Activated T-helper 1 cell treated with anti-CD3 and anti-CD28 coated beads, Interleukin-12 subunit alpha, Interleukin-12 subunit beta, Interleukin-2, Interleukin-4 antibody, amounts not matched to agents 30 ng/mL and 10 ng/mL and 1 ng/mL, durations not matched to agents 14 hours and 24 hours and 36 hours (primary cell): ENCODE results near the gene NLGN2. TPM values are rescaled to one million over a fixed set of nuclear protein-coding genes. Genes with fewer than 3 reads are reported as not detected.
A peak's percentile ranks its signal among the peaks of the same experiment; 100 is the strongest.

Experiments
- DNase-seq: peaks from one replicate; pipeline ENCODE4 v3.0.0; 2021; ENCODE audit warnings: low spot score
- H3K27ac Mint-ChIP-seq: one replicate; pipeline ENCODE4 v1.8.0; 2021; ENCODE audit warnings: mild to moderate bottlenecking, mixed read lengths
- H3K27me3 Mint-ChIP-seq: one replicate; pipeline ENCODE4 v1.8.0; 2022; ENCODE audit warnings: mild to moderate bottlenecking, moderate library complexity, mixed read lengths; ENCODE audit not compliant: insufficient read depth
- H3K36me3 Mint-ChIP-seq: one replicate; pipeline ENCODE4 v1.8.0; 2021; ENCODE audit warnings: low read depth, mixed read lengths
- H3K4me1 Mint-ChIP-seq: one replicate; pipeline ENCODE4 v1.8.0; 2021; ENCODE audit warnings: low read depth, mixed read lengths
- H3K4me3 Mint-ChIP-seq: one replicate; pipeline ENCODE4 v1.8.0; 2021; ENCODE audit warnings: mild to moderate bottlenecking, moderate library complexity, mixed read lengths
- H3K9me3 Mint-ChIP-seq: one replicate; pipeline ENCODE4 v1.8.0; 2021; ENCODE audit warnings: mixed read lengths
- intact Hi-C: fragments of 100-400 bp; cut with micrococcal nuclease; formaldehyde crosslinking; loops from one replicate; pipeline ENCODE4 v1.15.1; 2024
- total RNA-seq: library from RNA; stranded (reverse); gene quantifications from 2 replicates; pipeline ENCODE4 v1.2.3, GENCODE V29; 2022

Gene NLGN2
- total RNA-seq, 1 donor from 2014 or later: 2.7 TPM

GRCh38 chr17:7425756-7426155 is 18.1 kb downstream of the NLGN2 start:
- Mint-ChIP-seq H3K4me1 (no peaks in the 10 kb centered on the region), H3K27ac (no peak overlapping the region), H3K36me3 (no peaks in the 10 kb centered on the region), H3K27me3 (no peaks in the 10 kb centered on the region), H3K4me3 (no peak overlapping the region), H3K9me3 (no peaks in the 10 kb centered on the region)
- no peak for DNase-seq
- intact Hi-C loops: no loop called here

DNA sequence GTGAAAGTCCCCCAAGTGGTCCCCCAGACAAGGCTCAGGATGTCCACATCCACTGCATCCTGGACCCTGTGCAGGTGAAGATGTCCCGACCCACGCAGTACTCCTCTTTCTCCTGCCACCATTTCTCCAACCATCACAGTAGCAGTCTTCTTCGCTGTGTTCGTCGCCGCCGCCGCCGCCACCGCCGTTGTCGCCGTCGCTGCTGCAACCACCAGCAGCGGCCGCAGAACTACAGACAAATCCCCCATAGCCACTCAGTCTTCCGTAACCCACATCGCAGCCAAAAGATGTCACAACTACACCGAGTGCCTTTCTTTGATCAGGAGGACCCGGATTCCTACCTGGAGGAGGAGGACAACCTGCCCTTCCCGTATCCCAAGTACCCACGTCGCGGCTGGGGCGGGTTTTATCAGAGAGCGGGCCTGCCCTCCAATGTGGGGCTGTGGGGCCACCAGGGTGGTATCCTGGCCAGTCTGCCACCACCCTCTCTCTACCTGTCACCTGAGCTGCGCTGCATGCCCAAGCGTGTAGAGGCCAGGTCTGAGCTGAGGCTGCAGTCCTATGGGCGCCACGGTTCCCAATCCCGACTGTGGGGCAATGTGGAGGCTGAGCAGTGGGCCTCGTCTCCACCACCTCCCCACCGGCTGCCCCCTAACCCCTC is 18.7 kb downstream of the NLGN2 start:
- Mint-ChIP-seq H3K27ac (no peak overlapping the region), H3K4me3 (no peak overlapping the region), H3K36me3 (no peaks in the 10 kb centered on the region), H3K9me3 (no peaks in the 10 kb centered on the region), H3K27me3 (no peaks in the 10 kb centered on the region), H3K4me1 (no peaks in the 10 kb centered on the region)
- intact Hi-C loops: no loop called here
- DNase-seq: no peak

DNA sequence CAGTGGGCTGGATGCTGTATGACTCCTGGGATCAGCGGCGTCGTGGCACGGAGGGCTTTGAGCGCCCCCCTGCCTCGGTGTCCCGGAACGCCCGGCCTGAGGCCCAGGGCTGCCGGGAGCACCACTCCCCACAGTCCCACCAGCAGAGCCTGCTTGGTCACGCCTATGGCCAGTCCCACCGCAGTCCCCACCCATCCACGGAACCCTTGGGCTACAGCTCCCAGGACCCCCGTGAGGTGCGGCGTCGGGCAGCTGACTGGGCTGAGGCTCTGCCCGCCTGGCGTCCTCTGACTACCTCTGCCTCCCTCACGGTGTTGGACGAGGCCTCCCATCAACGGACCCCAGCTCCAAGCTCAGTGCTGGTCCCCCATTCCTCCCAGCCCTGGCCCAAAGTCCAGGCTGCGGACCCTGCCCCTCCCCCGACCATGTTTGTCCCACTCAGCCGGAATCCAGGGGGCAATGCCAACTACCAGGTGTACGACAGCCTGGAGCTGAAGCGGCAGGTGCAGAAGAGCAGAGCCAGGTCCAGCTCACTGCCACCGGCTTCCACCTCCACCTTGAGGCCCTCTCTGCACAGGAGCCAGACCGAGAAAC is 19.3 kb downstream of the NLGN2 start:
- H3K27me3 Mint-ChIP-seq: no peaks in the 10 kb centered on the region
- H3K9me3 Mint-ChIP-seq: no peaks in the 10 kb centered on the region
- intact Hi-C loops: no loop called here
- no peak overlapping the region for H3K4me3 Mint-ChIP-seq
- H3K27ac Mint-ChIP-seq: no peak overlapping the region
- no peaks in the 10 kb centered on the region for H3K4me1 Mint-ChIP-seq
- no peaks in the 10 kb centered on the region for H3K36me3 Mint-ChIP-seq
- DNase-seq: no peak

- Mint-ChIP-seq H3K27me3 (no peaks in the 10 kb centered on the region), H3K27ac (no peak overlapping the region), H3K4me3 (no peak overlapping the region), H3K36me3 (no peaks in the 10 kb centered on the region), H3K9me3 (no peaks in the 10 kb centered on the region), H3K4me1 (no peaks in the 10 kb centered on the region)
- intact Hi-C loops: no loop called here
- no peak for DNase-seq
These were observed 19.9 kb downstream of the NLGN2 start for GRCh38 chr17:7427549-7427948.

DNA sequence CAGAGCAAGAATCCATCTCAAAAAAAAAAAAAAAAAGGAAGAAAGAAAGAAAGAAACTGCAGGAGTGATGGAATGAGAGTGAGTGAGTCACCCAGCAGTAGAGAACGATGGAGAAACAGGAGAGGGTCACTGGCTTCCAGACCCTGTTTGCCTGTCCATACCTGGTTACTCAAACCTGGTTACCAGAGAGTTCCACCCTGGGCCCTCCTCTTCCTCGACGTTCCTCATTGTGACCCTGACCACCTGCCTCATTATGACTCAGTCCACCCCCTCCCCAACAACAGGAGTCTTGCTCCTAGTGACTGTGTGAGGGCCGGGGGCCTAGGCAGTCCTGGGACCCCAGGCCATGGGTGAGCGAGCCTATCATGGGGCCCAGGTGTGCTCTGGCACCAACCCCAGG is 20.9 kb downstream of the NLGN2 start, which contains the start of gene SPEM3:
Gene SPEM3, plus strand, starts transcription at position 301 of the 400 bp plus-strand sequence. Its CDS starts 46 bp downstream, at position 347.
- Mint-ChIP-seq H3K36me3 (no peaks in the 10 kb centered on the region), H3K9me3 (no peaks in the 10 kb centered on the region), H3K4me1 (no peaks in the 10 kb centered on the region), H3K27ac (no peak within 1 kb of the TSS), H3K27me3 (no peaks in the 10 kb centered on the region), H3K4me3 (no peak within 1 kb of the TSS)
- intact Hi-C loops: no loop called here
- DNase-seq: no peak

DNA sequence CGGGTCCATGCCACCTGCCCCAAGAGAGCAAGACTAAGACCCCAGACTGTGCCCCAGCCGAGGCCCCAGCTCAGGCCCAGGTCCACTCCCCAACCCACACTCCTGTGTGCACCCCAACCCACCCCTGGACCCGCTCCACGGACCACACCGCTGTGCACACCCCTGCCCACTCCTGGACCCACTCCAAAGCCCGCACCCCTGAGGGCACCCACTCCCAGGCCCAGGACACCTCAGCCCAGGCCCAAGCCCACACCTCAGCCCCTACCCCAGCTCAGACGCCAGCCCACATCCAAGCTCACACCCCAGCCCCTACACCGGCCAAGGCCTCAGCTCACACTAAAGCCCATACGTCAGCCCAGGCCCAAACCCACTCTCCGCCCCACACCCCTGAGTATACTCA is 22.1 kb downstream of the NLGN2 start:
- H3K4me1 Mint-ChIP-seq: no peaks in the 10 kb centered on the region
- DNase-seq: no peak
- H3K27ac Mint-ChIP-seq: no peak overlapping the region
- intact Hi-C loops: no loop called here
- no peaks in the 10 kb centered on the region for H3K27me3 Mint-ChIP-seq
- H3K36me3 Mint-ChIP-seq: no peaks in the 10 kb centered on the region
- no peaks in the 10 kb centered on the region for H3K9me3 Mint-ChIP-seq
- H3K4me3 Mint-ChIP-seq: no peak overlapping the region

- H3K9me3 Mint-ChIP-seq: no peaks in the 10 kb centered on the region
- no peak overlapping the region for H3K4me3 Mint-ChIP-seq
- DNase-seq: no peak
- H3K36me3 Mint-ChIP-seq: no peaks in the 10 kb centered on the region
- H3K27me3 Mint-ChIP-seq: no peaks in the 10 kb centered on the region
- intact Hi-C loops: no loop called here
- no peak overlapping the region for H3K27ac Mint-ChIP-seq
- peaks cover 8% of the 10 kb centered on the region for H3K4me1 Mint-ChIP-seq
These were observed 23.6 kb downstream of the NLGN2 start for GRCh38 chr17:7431231-7431630.

- H3K9me3 Mint-ChIP-seq: no peaks in the 10 kb centered on the region
- no peak overlapping the region for H3K27ac Mint-ChIP-seq
- DNase-seq: no peak
- H3K4me3 Mint-ChIP-seq: no peak overlapping the region
- intact Hi-C loops: no loop called here
- H3K4me1 Mint-ChIP-seq: peaks cover 16% of the 10 kb centered on the region
- H3K27me3 Mint-ChIP-seq: no peaks in the 10 kb centered on the region
- no peaks in the 10 kb centered on the region for H3K36me3 Mint-ChIP-seq
These were observed 24.7 kb downstream of the NLGN2 start for GRCh38 chr17:7432296-7432695.

GRCh38 chr17:7435676-7436555 is 28.3 kb downstream of the NLGN2 start:
- Mint-ChIP-seq H3K27ac (peak overlapping the region; percentile 94), H3K27me3 (peaks cover 5% of the 10 kb centered on the region), H3K36me3 (peaks cover 7% of the 10 kb centered on the region), H3K4me1 (peaks cover 43% of the 10 kb centered on the region), H3K4me3 (peak overlapping the region; percentile 91), H3K9me3 (no peaks in the 10 kb centered on the region)
- intact Hi-C loops: loop anchor here (1.0 to 5.0 kb wide), 14 partner anchors 19 to 421 kb away; partner anchors contain the start of genes EIF5A, ELP5, NAA38 and NEURL4
- peak; percentile 68 for DNase-seq

DNA sequence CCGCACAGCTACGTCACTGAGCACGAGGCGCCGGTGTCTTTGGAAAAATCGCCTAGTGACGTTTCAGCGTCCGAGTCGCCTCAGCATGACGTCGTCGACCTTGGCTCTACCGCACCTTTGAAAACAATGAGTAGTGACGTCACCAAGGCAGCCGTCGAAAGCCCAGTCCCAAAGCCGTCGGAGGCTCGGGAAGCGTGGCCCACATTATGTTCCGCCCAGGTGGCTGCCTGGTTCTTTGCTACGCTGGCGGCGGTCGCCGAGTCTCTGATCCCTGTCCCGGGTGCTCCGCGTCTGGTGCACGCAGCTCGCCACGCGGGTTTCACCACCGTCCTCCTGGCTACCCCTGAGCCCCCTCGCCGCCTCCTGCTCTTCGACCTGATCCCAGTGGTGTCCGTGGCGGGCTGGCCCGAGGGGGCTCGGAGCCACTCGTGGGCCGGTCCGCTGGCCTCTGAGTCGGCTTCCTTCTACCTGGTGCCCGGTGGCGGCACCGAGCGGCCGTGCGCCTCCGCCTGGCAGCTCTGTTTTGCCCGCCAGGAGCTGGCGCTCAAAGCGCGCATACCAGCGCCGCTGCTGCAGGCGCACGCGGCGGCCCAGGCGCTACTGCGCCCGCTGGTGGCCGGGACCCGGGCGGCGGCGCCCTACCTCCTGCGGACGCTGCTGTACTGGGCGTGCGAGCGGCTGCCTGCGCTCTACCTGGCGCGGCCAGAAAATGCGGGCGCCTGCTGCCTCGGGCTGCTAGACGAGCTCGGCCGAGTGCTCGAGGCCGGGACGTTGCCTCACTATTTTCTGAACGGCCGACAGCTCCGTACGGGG is 29.1 kb downstream of the NLGN2 start:
- Mint-ChIP-seq H3K36me3 (peaks cover 9% of the 10 kb centered on the region), H3K9me3 (no peaks in the 10 kb centered on the region), H3K4me1 (peaks cover 43% of the 10 kb centered on the region), H3K4me3 (peak overlapping the region; percentile 91), H3K27ac (peak overlapping the region; percentile 94), H3K27me3 (peaks cover 5% of the 10 kb centered on the region)
- DNase-seq: peak; percentile 81
- intact Hi-C loops: loop anchor here (1.0 to 5.0 kb wide), 4 partner anchors 42 to 389 kb away; partner anchors contain the start of gene PLSCR3

DNA sequence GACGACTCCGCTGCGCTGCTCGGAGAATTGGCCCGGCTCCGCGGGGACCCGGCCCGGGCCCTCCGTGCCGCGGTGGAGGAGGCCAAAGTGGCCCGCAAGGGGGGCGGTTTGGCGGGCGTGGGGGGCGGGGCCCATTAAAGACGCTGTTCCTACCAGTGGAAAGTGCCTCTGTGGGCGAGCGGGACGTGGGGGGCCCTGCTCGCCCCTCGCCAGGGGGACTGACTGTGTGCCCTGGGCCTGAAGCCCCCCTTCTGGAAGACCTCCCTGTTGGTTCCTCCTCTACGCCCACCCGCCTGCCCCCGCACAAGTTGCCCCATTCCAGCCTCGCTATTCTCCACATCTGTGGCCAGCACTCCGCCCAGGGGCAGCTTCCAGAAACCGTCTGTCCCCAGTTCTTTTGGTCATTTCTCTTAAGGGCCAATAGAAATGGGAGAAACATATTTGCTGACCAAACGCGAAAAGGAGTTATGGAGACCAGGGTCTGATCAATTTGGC is 29.8 kb downstream of the NLGN2 start:
- peak overlapping the region; percentile 65 for H3K27ac Mint-ChIP-seq
- H3K27me3 Mint-ChIP-seq: peaks cover 7% of the 10 kb centered on the region
- intact Hi-C loops: loop anchor here (1.0 to 5.0 kb wide), 4 partner anchors 43 to 390 kb away; partner anchors contain the start of gene PLSCR3
- no peaks in the 10 kb centered on the region for H3K9me3 Mint-ChIP-seq
- no peak for DNase-seq
- peaks cover 10% of the 10 kb centered on the region for H3K36me3 Mint-ChIP-seq
- H3K4me3 Mint-ChIP-seq: peak overlapping the region; percentile 91
- H3K4me1 Mint-ChIP-seq: peaks cover 43% of the 10 kb centered on the region
